Measurements from ENCODE around the gene HGD. TPM values are rescaled to one million over a fixed set of nuclear protein-coding genes. Genes with fewer than 3 reads are reported as not detected.

The HGD gene
- total RNA-seq, 1 donor from 2014 or later = 0.19 TPM

DNA sequence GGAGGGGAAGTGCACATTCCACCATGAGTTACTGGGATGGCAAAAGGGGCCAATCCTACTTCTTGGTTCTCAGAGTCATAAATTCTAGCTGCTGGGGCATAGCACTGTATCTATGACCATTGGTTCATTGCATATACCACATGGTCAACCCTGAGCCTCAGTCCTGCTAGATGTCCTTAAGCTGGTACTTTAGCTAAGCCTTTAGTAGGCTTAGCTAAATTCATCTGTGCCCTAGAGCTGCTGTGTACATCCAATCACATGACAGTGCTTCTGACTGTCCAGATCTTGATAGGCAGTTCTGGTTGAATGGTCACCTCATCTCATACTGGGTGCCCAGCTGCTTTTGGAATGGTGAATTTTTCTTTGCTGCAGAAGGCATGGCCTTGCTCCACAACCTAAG lies 77.7 kb downstream of the HGD start:
- no peak for DNase-seq
- Mint-ChIP-seq H3K36me3 (ENCODE audit: low read depth) (peaks cover 22% of the 10 kb centered on the region), H3K27me3 (no peaks in the 10 kb centered on the region), H3K27ac (no peak overlapping the region), H3K9me3 (no peaks in the 10 kb centered on the region), H3K4me1 (peaks cover 5% of the 10 kb centered on the region), H3K4me3 (no peak overlapping the region)
- intact Hi-C loops (cut with micrococcal nuclease) = no loop called here

DNA sequence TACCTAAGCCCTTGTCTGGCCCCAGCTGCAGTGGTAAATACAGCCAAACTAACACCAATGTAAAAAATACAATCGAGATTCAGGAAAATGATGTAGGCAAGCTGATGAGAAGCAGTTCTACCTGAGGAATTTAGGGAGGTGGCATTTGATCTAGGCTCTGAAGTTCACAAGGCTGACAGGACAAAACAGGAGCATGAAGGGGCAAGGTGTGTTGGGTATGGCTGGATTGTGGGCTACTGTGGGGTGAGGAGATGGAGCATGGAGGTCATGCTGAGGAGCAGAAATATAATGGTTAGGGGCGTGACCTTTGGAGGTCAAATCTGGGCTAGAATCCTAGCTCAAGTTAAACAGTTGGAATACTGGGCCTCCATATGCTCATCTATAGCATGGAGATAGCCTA lies 79.4 kb downstream of the HGD start:
- intact Hi-C loops (cut with micrococcal nuclease) = no loop called here
- DNase-seq = no peak
- Mint-ChIP-seq H3K9me3 (no peaks in the 10 kb centered on the region), H3K4me1 (peaks cover 5% of the 10 kb centered on the region), H3K36me3 (ENCODE audit: low read depth) (peaks cover 22% of the 10 kb centered on the region), H3K27me3 (no peaks in the 10 kb centered on the region), H3K4me3 (no peak overlapping the region), H3K27ac (no peak overlapping the region)

DNA sequence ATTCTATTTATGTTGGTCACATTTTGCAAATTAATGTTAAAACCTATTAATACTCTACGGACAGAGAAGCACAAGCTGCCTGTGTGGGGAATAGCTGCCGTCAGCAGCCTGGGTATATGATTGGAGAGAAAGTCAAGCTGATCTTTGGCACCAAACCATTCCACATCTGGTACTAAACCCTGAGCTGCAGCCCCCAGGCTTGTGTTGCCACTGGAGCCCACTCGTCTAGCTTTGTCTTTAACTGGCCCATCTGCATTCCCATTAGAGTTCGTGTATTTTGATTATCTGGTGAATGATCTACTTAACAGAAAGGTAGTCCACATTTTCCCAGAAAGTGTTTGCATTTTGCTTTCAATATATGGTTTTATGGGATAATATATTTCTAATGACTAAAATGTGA lies 80.5 kb downstream of the HGD start:
- H3K27ac Mint-ChIP-seq = no peak overlapping the region
- H3K4me3 Mint-ChIP-seq = no peak overlapping the region
- H3K27me3 Mint-ChIP-seq = no peaks in the 10 kb centered on the region
- peaks cover 5% of the 10 kb centered on the region for H3K4me1 Mint-ChIP-seq
- H3K9me3 Mint-ChIP-seq = no peaks in the 10 kb centered on the region
- DNase-seq = no peak
- intact Hi-C loops (cut with micrococcal nuclease) = no loop called here
- H3K36me3 Mint-ChIP-seq (ENCODE audit: low read depth) = peaks cover 22% of the 10 kb centered on the region

DNA sequence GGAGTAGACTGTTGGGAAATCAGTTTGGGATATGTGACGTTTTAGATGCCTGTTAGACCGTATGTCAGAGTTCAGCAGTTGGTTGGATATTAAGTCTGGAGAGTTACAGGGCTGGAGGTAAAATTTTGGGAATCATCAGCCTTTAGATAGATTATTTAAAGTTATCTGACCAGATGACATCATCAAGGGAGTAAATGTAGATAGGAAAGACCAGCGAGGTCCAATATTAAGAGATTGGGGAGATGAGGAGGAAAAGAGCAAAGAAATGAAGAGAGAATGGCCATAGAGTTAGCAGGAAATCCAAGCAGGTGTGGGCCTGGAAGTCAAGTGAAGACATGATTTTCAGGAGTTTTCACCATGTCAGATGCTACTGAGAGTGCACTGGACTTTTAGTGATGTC lies 82.8 kb downstream of the HGD start:
- peaks cover 13% of the 10 kb centered on the region for H3K4me1 Mint-ChIP-seq
- intact Hi-C loops (cut with micrococcal nuclease) = loop anchor here (5.0 to 10.0 kb wide), 4 partner anchors 176 to 1137 kb away; partner anchors contain the start of genes CFAP91, LRRC58 and TMEM39A

DNA sequence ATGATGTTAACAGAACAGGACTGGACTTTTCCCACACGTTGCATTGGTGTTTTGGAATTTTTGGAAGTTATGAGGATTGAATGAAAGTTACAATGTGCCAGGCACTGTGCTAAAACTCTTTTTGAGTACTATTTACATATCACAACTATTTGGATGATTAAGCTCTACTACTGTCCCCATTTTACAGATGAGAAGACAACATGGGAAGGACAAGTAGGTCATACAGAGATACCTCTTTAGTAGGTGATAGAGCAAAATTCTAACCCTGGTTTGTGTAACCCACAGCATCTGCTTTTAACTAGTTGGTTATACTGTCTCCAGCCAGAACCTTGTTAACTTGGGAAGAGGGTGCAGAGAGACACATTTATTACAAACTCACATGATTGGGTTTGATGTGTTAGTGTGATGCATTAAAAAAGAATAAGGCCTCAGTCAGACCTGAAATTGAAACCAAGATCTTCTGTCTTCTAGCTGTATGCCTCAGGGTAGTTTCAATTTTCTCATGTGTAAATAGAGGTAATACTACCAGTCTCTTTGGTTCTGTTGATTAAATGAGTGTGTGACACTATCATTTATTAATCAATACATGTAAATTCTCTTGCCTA lies 84.5 kb downstream of the HGD start:
- peak overlapping the region; percentile 86 for H3K4me3 Mint-ChIP-seq
- DNase-seq = peak; percentile 65
- no peak overlapping the region for H3K27ac Mint-ChIP-seq
- H3K27me3 Mint-ChIP-seq = peaks cover 8% of the 10 kb centered on the region
- peaks cover 13% of the 10 kb centered on the region for H3K4me1 Mint-ChIP-seq
- peaks cover 3% of the 10 kb centered on the region for H3K9me3 Mint-ChIP-seq
- intact Hi-C loops (cut with micrococcal nuclease) = loop anchor here (2.0 to 10.0 kb wide), 5 partner anchors 177 to 1135 kb away; partner anchors contain the start of genes CFAP91, GSK3B, LRRC58 and TMEM39A
- H3K36me3 Mint-ChIP-seq (ENCODE audit: low read depth) = peaks cover 17% of the 10 kb centered on the region

More for the DNA sequence above, 82.8 kb downstream of the HGD start:
- H3K27ac Mint-ChIP-seq = no peak overlapping the region
- H3K36me3 Mint-ChIP-seq (ENCODE audit: low read depth) = peaks cover 25% of the 10 kb centered on the region
- H3K9me3 Mint-ChIP-seq = peaks cover 3% of the 10 kb centered on the region
- H3K27me3 Mint-ChIP-seq = peaks cover 4% of the 10 kb centered on the region
- no peak overlapping the region for H3K4me3 Mint-ChIP-seq
- DNase-seq = no peak

DNA sequence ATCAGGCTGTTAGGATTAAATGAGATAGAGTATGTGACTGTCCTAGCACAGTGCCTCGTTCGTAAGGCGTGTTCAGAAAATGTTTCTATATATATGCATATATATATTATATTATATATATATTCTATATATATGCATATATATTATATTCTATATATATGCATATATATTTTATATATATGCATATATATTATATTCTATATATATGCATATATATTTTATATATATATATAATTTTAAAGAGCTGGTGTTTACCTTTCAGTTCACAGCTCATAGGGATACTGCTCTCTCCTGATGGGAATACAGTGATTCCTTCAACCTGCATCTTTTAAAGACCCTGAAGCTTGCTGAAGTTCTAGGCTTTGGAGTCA lies 85.2 kb downstream of the HGD start:
- peak overlapping the region; percentile 94 for H3K27ac Mint-ChIP-seq

DNA sequence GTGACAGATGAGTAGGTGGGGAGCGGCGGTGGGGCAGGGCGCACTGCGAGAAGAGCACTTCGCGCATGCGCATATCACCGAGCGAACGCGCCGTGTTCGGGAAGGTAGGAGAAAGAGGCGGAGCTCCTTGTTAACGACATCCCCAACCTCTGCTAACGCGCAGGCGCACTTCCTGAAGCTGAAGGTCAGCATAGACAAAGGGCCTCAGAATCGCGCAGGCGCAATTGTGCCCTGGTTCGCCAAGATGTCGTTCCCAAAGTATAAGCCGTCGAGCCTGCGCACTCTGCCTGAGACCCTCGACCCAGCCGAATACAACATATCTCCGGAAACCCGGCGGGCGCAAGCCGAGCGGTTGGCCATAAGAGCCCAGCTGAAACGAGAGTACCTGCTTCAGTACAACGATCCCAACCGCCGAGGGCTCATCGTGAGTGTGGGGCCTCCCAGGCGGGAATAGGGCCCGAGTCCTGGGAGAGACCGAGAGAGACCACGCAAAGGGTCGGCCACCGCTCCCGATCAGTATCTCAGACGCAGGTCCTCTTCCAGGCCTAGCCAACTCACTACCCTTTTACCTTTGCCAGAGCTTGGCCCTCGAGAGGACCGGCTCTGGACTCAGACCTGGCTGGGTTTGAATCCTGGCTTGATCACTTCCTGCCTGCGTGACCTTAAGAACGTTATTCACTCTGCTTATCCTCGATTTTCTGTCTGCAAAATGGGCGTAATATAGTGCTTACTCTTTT lies 85.8 kb downstream of the HGD start, which contains the start of gene NDUFB4:
Gene NDUFB4, plus strand, starts transcription at position 221 of the 737 bp plus-strand sequence. Its CDS starts 24 bp downstream, at position 245.
- intact Hi-C loops (cut with micrococcal nuclease) = loop anchor here (1.0 to 10.0 kb wide), 7 partner anchors 38 to 1134 kb away; partner anchors contain the start of genes CFAP91, GSK3B, GTF2E1 and LRRC58
- peak; percentile 98 for DNase-seq
- H3K9me3 Mint-ChIP-seq = peaks cover 3% of the 10 kb centered on the region
- peak within 1 kb of the TSS; percentile 91 for H3K4me3 Mint-ChIP-seq
- peaks cover 14% of the 10 kb centered on the region for H3K27me3 Mint-ChIP-seq
- H3K27ac Mint-ChIP-seq = peak within 1 kb of the TSS; percentile 94
- H3K36me3 Mint-ChIP-seq (ENCODE audit: low read depth) = peaks cover 8% of the 10 kb centered on the region
- H3K4me1 Mint-ChIP-seq = peaks cover 15% of the 10 kb centered on the region

More for the DNA sequence above, 85.2 kb downstream of the HGD start:
- no peak for DNase-seq
- intact Hi-C loops (cut with micrococcal nuclease) = loop anchor here (1.0 to 10.0 kb wide), 7 partner anchors 39 to 1135 kb away; partner anchors contain the start of genes CFAP91, GSK3B, GTF2E1 and LRRC58
- H3K36me3 Mint-ChIP-seq (ENCODE audit: low read depth) = peaks cover 13% of the 10 kb centered on the region
- H3K9me3 Mint-ChIP-seq = peaks cover 3% of the 10 kb centered on the region
- peaks cover 12% of the 10 kb centered on the region for H3K27me3 Mint-ChIP-seq
- peak overlapping the region; percentile 91 for H3K4me3 Mint-ChIP-seq
- peaks cover 15% of the 10 kb centered on the region for H3K4me1 Mint-ChIP-seq

- Mint-ChIP-seq H3K9me3 (peaks cover 3% of the 10 kb centered on the region), H3K36me3 (ENCODE audit: low read depth) (peaks cover 3% of the 10 kb centered on the region), H3K27me3 (peaks cover 19% of the 10 kb centered on the region), H3K27ac (peak overlapping the region; percentile 94), H3K4me3 (peak overlapping the region; percentile 91), H3K4me1 (peaks cover 12% of the 10 kb centered on the region)
- DNase-seq = no peak
- intact Hi-C loops (cut with micrococcal nuclease) = loop anchor here (1.0 to 10.0 kb wide), 7 partner anchors 37 to 1133 kb away; partner anchors contain the start of genes CFAP91, GSK3B, GTF2E1 and LRRC58
Measured at GRCh38 chr3:120595788-120596115, 86.3 kb downstream of the HGD start.

- H3K27ac Mint-ChIP-seq = no peak overlapping the region
- intact Hi-C loops (cut with micrococcal nuclease) = no loop called here
- no peaks in the 10 kb centered on the region for H3K9me3 Mint-ChIP-seq
- H3K27me3 Mint-ChIP-seq = peaks cover 27% of the 10 kb centered on the region
- no peak for DNase-seq
- H3K36me3 Mint-ChIP-seq (ENCODE audit: low read depth) = no peaks in the 10 kb centered on the region
- H3K4me1 Mint-ChIP-seq = peaks cover under 1% of the 10 kb centered on the region
- H3K4me3 Mint-ChIP-seq = no peak overlapping the region
Measured at GRCh38 chr3:120587332-120587975, 94.6 kb downstream of the HGD start.

Other genes starting within 250 kb of the HGD start
- gene FSTL1, start 231.2 kb downstream of the HGD start, total RNA-seq = 0.12 and 0.26 TPM in 2 replicates
- 116 and 123 TPM in 2 replicates for gene NDUFB4, start 85.9 kb downstream of the HGD start, total RNA-seq
- 27.6 and 29.3 TPM in 2 replicates for gene RABL3, start 60.3 kb upstream of the HGD start, total RNA-seq
- 25.9 and 27.8 TPM in 2 replicates for gene GTF2E1, start 60.5 kb upstream of the HGD start, total RNA-seq
- not detected in 2 replicates for gene STXBP5L, start 226.0 kb upstream of the HGD start, total RNA-seq